ENCODE results near the gene VPS33A.

DNA sequence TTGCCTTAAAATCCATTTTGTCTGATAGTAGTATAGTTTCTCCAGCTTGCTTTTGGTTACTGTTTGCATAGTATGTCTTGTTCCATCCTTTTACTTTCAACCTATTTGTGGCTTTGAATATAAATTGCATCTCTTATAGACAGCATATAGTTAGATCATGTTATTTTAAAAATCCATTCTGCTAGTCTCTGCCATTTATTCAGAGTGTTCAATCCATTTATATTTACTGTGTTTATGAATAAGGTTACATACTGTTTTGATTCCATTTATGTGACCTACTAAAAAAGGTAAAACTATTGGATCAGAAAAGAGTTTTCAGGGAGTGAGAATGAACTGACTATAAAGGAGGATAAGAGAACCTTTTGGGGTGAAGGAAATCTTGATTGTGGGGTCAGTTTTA lies 29.6 kb upstream of the VPS33A start:
- TF ChIP-seq ZNF720 (CRISPR knock-in tag; IDR thresholded peaks at IDR 0.05) (no peak), SUZ12 (IDR thresholded peaks at IDR 0.05; ENCODE audit: low read depth, low read length) (no peak), MAFG (CRISPR knock-in tag; IDR thresholded peaks at IDR 0.05) (no peak), NR2F6 (IDR thresholded peaks at IDR 0.05) (no peak), NR2F6 (CRISPR knock-in tag; IDR thresholded peaks at IDR 0.05) (no peak), EZH2 (conservative IDR thresholded peaks at IDR 0.05; ENCODE audit: low read depth, low read length) (no peak), ZNF335 (CRISPR knock-in tag; IDR thresholded peaks at IDR 0.05) (no peak), RBFOX2 (IDR thresholded peaks at IDR 0.05; ENCODE audit: low read depth, low read length) (no peak)
- TF ChIP-seq, protein P1, sequence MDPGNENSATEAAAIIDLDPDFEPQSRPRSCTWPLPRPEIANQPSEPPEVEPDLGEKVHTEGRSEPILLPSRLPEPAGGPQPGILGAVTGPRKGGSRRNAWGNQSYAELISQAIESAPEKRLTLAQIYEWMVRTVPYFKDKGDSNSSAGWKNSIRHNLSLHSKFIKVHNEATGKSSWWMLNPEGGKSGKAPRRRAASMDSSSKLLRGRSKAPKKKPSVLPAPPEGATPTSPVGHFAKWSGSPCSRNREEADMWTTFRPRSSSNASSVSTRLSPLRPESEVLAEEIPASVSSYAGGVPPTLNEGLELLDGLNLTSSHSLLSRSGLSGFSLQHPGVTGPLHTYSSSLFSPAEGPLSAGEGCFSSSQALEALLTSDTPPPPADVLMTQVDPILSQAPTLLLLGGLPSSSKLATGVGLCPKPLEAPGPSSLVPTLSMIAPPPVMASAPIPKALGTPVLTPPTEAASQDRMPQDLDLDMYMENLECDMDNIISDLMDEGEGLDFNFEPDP (CRISPR knock-in tag; conservative IDR thresholded peaks at IDR 0.05), result no peak
- TF ChIP-seq, protein P2, sequence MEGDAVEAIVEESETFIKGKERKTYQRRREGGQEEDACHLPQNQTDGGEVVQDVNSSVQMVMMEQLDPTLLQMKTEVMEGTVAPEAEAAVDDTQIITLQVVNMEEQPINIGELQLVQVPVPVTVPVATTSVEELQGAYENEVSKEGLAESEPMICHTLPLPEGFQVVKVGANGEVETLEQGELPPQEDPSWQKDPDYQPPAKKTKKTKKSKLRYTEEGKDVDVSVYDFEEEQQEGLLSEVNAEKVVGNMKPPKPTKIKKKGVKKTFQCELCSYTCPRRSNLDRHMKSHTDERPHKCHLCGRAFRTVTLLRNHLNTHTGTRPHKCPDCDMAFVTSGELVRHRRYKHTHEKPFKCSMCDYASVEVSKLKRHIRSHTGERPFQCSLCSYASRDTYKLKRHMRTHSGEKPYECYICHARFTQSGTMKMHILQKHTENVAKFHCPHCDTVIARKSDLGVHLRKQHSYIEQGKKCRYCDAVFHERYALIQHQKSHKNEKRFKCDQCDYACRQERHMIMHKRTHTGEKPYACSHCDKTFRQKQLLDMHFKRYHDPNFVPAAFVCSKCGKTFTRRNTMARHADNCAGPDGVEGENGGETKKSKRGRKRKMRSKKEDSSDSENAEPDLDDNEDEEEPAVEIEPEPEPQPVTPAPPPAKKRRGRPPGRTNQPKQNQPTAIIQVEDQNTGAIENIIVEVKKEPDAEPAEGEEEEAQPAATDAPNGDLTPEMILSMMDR (CRISPR knock-in tag; IDR thresholded peaks at IDR 0.05), result no peak

Measured in HepG2 (cell line).